Fibroblast of lung (primary cell): ENCODE measurements around the gene CDKN2B. TPM values are rescaled to one million over a fixed set of nuclear protein-coding genes. Genes with fewer than 3 reads are reported as not detected.

Experiments
- DNase-seq, 2 donors: peaks; one replicate each; pipeline versions ENCODE4 v3.0.0 to v3.0.0-alpha.2; 2010; ENCODE audit warnings: low read depth in 2 of 2
- H2AFZ ChIP-seq: 2 replicates; pipeline ENCODE4 v1.5.1; 2012; ENCODE audit warnings: low read length, control low read depth, inconsistent platforms
- H3K27ac ChIP-seq: 2 replicates; pipeline ENCODE4 v1.5.1; 2011; ENCODE audit warnings: low read length, control low read depth; ENCODE audit not compliant: insufficient read depth
- H3K27me3 ChIP-seq: 2 replicates; pipeline ENCODE4 v1.5.1; 2011; ENCODE audit warnings: mild to moderate bottlenecking, low read length; ENCODE audit not compliant: control insufficient read depth, insufficient read depth
- H3K36me3 ChIP-seq: 2 replicates; pipeline ENCODE4 v1.5.1; 2011; ENCODE audit warnings: low read length; ENCODE audit not compliant: control insufficient read depth, insufficient read depth
- H3K4me1 ChIP-seq: 2 replicates; pipeline ENCODE4 v1.5.1; 2011; ENCODE audit warnings: low read length; ENCODE audit not compliant: control insufficient read depth, insufficient read depth; ENCODE audit errors: extremely low read depth
- H3K4me2 ChIP-seq: 2 replicates; pipeline ENCODE4 v1.5.1; 2011; ENCODE audit warnings: low read length, control low read depth; ENCODE audit not compliant: insufficient read depth; ENCODE audit errors: extremely low read depth
- H3K4me3 ChIP-seq, 4 experiments: fragments of 200-600 bp in 1 of 4; sonication (generic) in 1 of 4; replicated peaks in 1 of 4; 2 replicates each; pipeline ENCODE4 v1.5.1; 2011 to 2016; ENCODE audit warnings: low read length in 4 of 4, low read depth in 3 of 4, mild to moderate bottlenecking in 3 of 4, control low read depth in 2 of 4, inconsistent platforms in 1 of 4, mixed read lengths in 1 of 4; ENCODE audit not compliant: insufficient read depth in 1 of 4; ENCODE audit errors: control extremely low read depth in 1 of 4
- H3K79me2 ChIP-seq: 2 replicates; pipeline ENCODE4 v1.5.1; 2012; ENCODE audit warnings: mild to moderate bottlenecking, low read length, inconsistent platforms; ENCODE audit not compliant: control insufficient read depth, insufficient read depth
- H3K9ac ChIP-seq: 2 replicates; pipeline ENCODE4 v1.5.1; 2011; ENCODE audit warnings: mild to moderate bottlenecking, low read length, control low read depth; ENCODE audit not compliant: insufficient read depth
- H3K9me3 ChIP-seq: 2 replicates; pipeline ENCODE4 v1.5.1; 2012; ENCODE audit warnings: low read depth, low read length; ENCODE audit not compliant: control insufficient read depth, insufficient read depth
- H4K20me1 ChIP-seq: 2 replicates; pipeline ENCODE4 v1.5.1; 2011; ENCODE audit warnings: low read length; ENCODE audit not compliant: control insufficient read depth, insufficient read depth; ENCODE audit errors: extremely low read depth
- CTCF ChIP-seq, 2 donors: IDR thresholded peaks in 1 of 2; conservative IDR thresholded peaks in 1 of 2; 1 replicate in 1 of 2; 2 replicates in 1 of 2; pipeline ENCODE4 v1.5.1; 2011 to 2012; ENCODE audit warnings: low read length in 2 of 2, control low read depth in 1 of 2, inconsistent platforms in 1 of 2, low read depth in 1 of 2, mild to moderate bottlenecking in 1 of 2
- EZH2 ChIP-seq: IDR thresholded peaks from 2 replicates; pipeline ENCODE4 v1.5.1; 2012; ENCODE audit warnings: low read length, control low read depth, mild to moderate bottlenecking; ENCODE audit errors: missing control alignments
- polyA plus RNA-seq, 2 donors: library from polyadenylated mRNA; depleted of rRNA in 1 of 2; stranded (reverse) in 1 of 2; unstranded in 1 of 2; fragments of >200 nt; gene quantifications; 2 replicates each; pipeline ENCODE4 v1.2.1, GENCODE V29; 2011 to 2012; ENCODE audit warnings: missing spikeins in 1 of 2
- total RNA-seq: library from RNA; depleted of rRNA; stranded (reverse); fragments of >200 nt; gene quantifications from 2 replicates; pipeline ENCODE4 v1.2.1, GENCODE V29; 2014

CDKN2B gene
- total and polyA plus RNA-seq, 2 donors (not counting 1 experiment from before 2014, with no cell fraction given): 22.6 to 44.9 TPM

DNA sequence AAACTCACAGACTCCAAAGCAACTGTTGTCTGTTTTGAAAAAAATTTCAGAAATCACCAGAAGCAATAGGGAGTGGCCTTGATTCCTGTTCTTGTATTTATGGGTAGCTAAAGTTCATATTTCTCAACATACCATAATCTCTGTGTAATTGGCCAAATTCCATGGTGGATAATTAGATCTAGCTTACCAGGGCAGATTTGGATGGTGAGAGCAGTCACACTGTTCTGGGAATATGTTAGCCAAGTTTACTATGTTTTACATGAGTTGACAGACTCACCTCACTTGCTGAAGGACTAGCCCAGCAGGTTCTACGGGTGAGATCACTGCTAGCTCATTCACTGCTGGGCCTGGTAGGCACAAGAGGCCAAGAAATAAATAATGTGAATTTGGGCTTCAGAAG lies 32.7 kb upstream of the CDKN2B start:
- no peak overlapping the region for H3K27ac ChIP-seq
- TF ChIP-seq CTCF (conservative IDR thresholded peaks at IDR 0.05 in 1 of 2, IDR thresholded peaks at IDR 0.05 in 1 of 2; ENCODE audit: low read depth in 1 of 2, low read length in 2 of 2) (no peak), EZH2 (no peak)
- no peak overlapping the region for H3K9ac ChIP-seq
- no peaks in the 10 kb centered on the region for H3K27me3 ChIP-seq
- no peaks in the 10 kb centered on the region for H3K9me3 ChIP-seq
- peak; percentile 46 to 59 for DNase-seq
- H3K4me2 ChIP-seq: no peak overlapping the region
- H3K4me3 ChIP-seq: no peak overlapping the region
- H2AFZ ChIP-seq: no peak overlapping the region
- no peaks in the 10 kb centered on the region for H3K36me3 ChIP-seq
- no peaks in the 10 kb centered on the region for H3K79me2 ChIP-seq
- peaks cover 32% of the 10 kb centered on the region for H3K4me1 ChIP-seq
- no peaks in the 10 kb centered on the region for H4K20me1 ChIP-seq

- no peak for DNase-seq
- H3K4me2 ChIP-seq: peak overlapping the region; percentile 17
- no peak overlapping the region for H3K4me3 ChIP-seq
Observed at GRCh38 chr9:22041344-22041743, 32.2 kb upstream of the CDKN2B start.

GRCh38 chr9:22040760-22041159 lies 31.7 kb upstream of the CDKN2B start:
- Histone ChIP-seq H3K27me3 (no peaks in the 10 kb centered on the region), H3K9ac (no peak overlapping the region), H3K36me3 (no peaks in the 10 kb centered on the region), H3K27ac (no peak overlapping the region), H2AFZ (no peak overlapping the region), H3K79me2 (no peaks in the 10 kb centered on the region), H3K4me3 (no peak overlapping the region), H4K20me1 (no peaks in the 10 kb centered on the region), H3K4me1 (peaks cover 33% of the 10 kb centered on the region), H3K4me2 (no peak overlapping the region), H3K9me3 (no peaks in the 10 kb centered on the region)
- TF ChIP-seq CTCF (conservative IDR thresholded peaks at IDR 0.05 in 1 of 2, IDR thresholded peaks at IDR 0.05 in 1 of 2; ENCODE audit: low read depth in 1 of 2, low read length in 2 of 2) (no peak), EZH2 (no peak)
- peak; percentile 71 to 90 for DNase-seq

More at GRCh38 chr9:22041344-22041743, 32.2 kb upstream of the CDKN2B start:
- Histone ChIP-seq H3K79me2 (no peaks in the 10 kb centered on the region), H3K36me3 (no peaks in the 10 kb centered on the region), H4K20me1 (no peaks in the 10 kb centered on the region), H3K9me3 (no peaks in the 10 kb centered on the region), H3K27me3 (no peaks in the 10 kb centered on the region), H3K9ac (no peak overlapping the region), H3K4me1 (peaks cover 33% of the 10 kb centered on the region), H3K27ac (no peak overlapping the region), H2AFZ (no peak overlapping the region)
- TF ChIP-seq CTCF (conservative IDR thresholded peaks at IDR 0.05 in 1 of 2, IDR thresholded peaks at IDR 0.05 in 1 of 2; ENCODE audit: low read depth in 1 of 2, low read length in 2 of 2) (no peak), EZH2 (no peak)
